Measurements from ENCODE around the gene MSI2.
A peak's percentile ranks its signal among the peaks of the same experiment; 100 is the strongest.

MSI2 gene

DNA sequence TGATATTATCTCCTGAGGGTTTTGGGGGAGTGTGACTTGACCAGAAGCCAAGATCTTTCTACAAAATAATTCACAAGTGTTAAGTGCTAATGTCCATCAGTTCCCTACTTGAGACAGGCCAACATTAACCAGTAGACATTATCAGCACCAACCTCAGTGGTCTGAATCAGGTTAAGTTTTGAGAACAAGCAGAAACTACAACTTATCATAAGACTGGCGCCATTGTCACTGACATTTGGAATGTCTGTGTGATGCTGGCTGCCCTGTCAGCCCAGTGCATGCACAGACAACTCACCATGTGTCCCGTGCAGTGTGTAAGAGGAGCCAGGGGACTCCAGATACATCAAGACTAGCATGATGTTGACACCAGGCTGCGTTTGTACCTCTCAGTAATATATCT, 412.0 kb downstream of the MSI2 start:
- FAIRE-seq (no peak), DNase-seq (ENCODE audit: insufficient read length) (no peak)
- no peak for TF ChIP-seq POLR2AphosphoS5 (IDR thresholded peaks at IDR 0.05; ENCODE audit: low read depth, low read length)
- TF ChIP-seq POLR2A (IDR thresholded peaks at IDR 0.05; ENCODE audit: low read depth, low read length), result no peak

DNA sequence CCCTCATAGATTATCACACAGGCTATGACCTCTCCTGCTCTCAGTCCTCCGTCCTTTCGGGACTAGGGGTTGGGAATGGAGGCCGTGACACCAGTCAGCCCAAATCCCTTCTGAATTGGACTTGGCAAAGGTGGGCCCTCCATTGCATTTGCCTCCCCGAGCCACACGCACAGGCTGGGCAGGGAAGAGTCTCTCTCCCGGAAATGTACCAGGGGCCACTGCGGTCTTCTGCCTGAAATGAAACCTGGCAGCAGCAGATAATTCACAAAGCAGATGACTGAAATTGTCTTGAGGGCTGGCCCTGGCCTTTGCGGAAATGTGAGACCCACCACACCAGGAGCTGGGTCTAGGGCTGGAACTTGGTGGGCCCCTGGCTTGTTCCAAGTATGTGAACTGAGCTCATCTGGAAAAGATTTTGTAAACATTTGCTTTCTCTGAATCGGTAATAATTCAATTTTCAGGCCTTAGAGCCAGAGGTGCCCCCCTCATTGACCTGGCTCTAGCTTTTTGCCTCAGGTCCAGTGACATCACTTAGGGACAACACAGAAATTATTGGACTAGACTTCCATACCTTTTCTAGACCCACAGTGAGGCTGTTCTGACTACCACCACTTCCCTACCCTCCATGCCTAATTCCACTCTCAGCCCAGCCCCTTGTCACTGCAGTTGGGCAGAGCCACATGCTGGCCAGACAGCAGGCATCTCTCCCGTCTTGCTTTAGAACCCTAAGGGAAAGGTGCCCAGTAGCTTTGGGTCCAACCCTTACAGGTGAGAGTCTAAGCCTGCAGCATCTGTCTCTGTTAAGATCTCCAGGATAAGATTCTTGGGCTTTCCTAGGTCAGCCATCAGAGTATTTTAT, 413.6 kb downstream of the MSI2 start:
- no peak for FAIRE-seq
- TF ChIP-seq POLR2AphosphoS5 (IDR thresholded peaks at IDR 0.05; ENCODE audit: low read depth, low read length) (no peak), TAF1 (IDR thresholded peaks at IDR 0.05; ENCODE audit: borderline replicate concordance, low read depth, low read length) (no peak), POLR2A (IDR thresholded peaks at IDR 0.05; ENCODE audit: low read depth, low read length) (no peak)
- DNase-seq (ENCODE audit: insufficient read length), result no peak

DNA sequence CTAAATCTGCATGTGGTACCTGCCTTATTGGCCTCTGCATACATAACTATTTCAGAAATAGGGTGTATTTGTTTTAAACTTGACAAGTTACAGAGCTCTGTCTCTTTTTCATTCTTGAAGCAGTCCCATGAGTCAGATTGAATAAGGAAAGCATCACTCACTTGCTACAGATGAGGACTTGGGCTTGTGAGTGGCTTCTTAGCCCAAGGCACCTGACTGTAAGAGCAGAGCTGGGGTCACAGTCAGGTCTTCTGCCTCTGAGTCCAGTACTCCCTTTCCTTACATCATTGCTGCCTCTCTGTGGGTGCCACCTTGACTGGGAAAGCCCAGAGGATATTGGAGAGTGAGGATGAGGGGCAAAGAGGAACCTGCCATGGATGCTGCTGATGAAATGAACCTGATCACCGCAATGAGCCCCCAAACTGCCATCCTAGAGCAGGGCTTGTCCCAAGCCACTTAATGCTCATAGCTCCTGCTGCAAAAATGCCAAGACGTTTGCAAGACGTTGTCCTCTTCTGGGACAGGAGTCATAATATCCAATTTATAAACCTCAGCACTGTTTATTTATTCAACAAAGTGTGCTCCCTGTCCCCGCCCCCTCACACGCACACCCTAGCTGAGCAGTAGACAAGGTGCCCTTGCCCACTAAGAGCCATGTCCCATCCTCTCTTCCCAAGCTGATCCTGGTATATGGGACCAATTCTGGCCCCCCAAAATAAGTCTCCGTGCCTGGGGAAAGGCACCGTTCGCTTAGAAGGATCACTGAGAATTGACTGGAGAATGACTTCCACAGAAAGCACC, 414.6 kb downstream of the MSI2 start:
- no peak for DNase-seq (ENCODE audit: insufficient read length)

DNA sequence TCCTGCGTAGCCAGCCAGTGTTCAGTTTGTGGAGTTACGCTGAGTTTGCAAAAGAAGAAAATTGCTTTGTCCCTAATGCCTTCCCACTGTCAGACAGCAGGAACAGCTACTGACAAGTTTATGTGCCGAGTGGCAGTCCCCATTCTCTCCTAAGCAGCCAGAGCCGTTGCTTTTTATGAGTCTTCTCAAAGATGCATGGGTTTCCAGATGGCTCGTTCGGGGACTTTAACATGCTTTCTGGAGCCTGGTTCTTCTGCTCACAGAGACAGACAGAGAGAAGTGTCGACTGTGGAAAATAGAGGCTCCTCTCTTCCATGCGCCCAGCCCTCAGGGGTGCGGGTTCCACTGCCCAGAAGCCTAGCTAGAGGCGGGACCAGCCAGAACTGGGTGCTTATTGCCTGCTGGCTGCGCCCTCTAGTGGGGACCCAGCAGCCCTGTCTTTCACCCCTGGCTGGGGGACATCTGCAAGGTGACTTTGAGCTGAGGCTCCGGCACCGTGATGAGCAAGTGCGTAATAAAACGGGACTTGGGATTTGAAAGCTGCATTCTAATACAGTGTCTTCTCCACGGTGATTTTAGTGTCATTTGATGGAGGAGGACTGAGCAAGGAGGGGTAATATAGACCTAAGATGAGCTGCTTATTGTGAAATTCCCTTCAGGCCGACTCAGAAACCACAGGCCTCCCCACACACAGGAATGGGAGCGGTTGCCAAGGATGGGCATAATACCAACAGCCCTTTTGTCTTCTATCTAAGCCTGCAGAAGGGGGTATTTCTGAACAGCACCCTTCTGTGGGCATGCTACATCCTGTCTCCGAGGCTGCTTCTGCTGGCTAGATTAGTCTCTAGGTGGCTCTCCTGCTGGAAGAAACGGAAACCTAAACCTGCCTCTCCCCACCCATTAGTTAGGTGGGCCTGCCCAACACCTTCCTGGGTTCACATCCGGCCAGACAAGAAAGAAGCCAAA, 415.6 kb downstream of the MSI2 start:
- FAIRE-seq, result peak; percentile 69
- DNase-seq (ENCODE audit: insufficient read length), result peak; percentile 80
- no peak for TF ChIP-seq TAF1 (IDR thresholded peaks at IDR 0.05; ENCODE audit: borderline replicate concordance, low read depth, low read length)
- TF ChIP-seq POLR2A (IDR thresholded peaks at IDR 0.05; ENCODE audit: low read depth, low read length), result no peak
- TF ChIP-seq POLR2AphosphoS5 (IDR thresholded peaks at IDR 0.05; ENCODE audit: low read depth, low read length), result no peak

More for the DNA sequence above, 414.6 kb downstream of the MSI2 start:
- FAIRE-seq, result no peak
- TF ChIP-seq POLR2A (IDR thresholded peaks at IDR 0.05; ENCODE audit: low read depth, low read length) (no peak), POLR2AphosphoS5 (IDR thresholded peaks at IDR 0.05; ENCODE audit: low read depth, low read length) (no peak), TAF1 (IDR thresholded peaks at IDR 0.05; ENCODE audit: borderline replicate concordance, low read depth, low read length) (no peak)

DNA sequence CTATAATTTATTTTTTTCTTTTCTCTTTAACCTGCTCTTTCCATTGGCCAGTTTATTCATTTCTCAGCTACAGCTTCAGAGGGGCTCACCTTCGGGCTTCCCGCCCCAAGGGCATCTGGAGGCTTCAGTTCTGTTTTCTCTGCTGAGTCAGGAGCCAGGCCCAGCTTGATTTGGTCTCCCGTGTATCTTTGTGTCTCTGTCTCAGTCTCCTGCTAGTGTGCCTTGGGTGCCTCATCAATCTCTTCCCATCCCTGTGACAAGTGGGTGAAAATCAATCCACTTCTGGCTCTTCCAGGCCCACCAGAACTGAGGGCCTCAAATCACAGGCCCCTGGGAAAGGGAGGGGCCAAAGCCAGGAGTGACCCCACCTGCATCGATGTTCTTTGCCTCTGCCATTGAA, 416.6 kb downstream of the MSI2 start:
- DNase-seq (ENCODE audit: insufficient read length), result no peak
- TF ChIP-seq POLR2AphosphoS5 (IDR thresholded peaks at IDR 0.05; ENCODE audit: low read depth, low read length) (no peak), POLR2A (IDR thresholded peaks at IDR 0.05; ENCODE audit: low read depth, low read length) (no peak), TAF1 (IDR thresholded peaks at IDR 0.05; ENCODE audit: borderline replicate concordance, low read depth, low read length) (no peak)
- FAIRE-seq, result no peak

DNA sequence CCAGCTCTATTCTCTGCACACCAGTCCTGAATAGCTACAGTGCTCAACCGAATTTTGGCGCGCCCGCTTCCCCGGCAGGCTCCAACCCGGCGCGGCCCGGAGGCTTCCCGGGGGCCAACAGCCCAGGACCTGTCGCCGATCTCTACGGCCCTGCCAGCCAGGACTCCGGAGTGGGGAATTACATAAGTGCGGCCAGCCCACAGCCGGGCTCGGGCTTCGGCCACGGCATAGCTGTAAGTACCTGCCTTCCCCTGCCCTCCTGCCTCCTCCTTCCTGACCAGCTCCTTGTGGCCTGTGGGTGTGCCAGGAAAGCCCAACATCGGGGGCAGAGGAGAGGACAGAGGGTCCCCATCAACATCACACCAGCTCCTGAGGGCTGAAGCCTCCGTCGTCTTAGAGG, 418.6 kb downstream of the MSI2 start:
- TF ChIP-seq POLR2AphosphoS5 (IDR thresholded peaks at IDR 0.05; ENCODE audit: low read depth, low read length), result no peak
- TF ChIP-seq POLR2A (IDR thresholded peaks at IDR 0.05; ENCODE audit: low read depth, low read length), result no peak
- no peak for TF ChIP-seq TAF1 (IDR thresholded peaks at IDR 0.05; ENCODE audit: borderline replicate concordance, low read depth, low read length)
- DNase-seq (ENCODE audit: insufficient read length) (no peak), FAIRE-seq (no peak)

DNA sequence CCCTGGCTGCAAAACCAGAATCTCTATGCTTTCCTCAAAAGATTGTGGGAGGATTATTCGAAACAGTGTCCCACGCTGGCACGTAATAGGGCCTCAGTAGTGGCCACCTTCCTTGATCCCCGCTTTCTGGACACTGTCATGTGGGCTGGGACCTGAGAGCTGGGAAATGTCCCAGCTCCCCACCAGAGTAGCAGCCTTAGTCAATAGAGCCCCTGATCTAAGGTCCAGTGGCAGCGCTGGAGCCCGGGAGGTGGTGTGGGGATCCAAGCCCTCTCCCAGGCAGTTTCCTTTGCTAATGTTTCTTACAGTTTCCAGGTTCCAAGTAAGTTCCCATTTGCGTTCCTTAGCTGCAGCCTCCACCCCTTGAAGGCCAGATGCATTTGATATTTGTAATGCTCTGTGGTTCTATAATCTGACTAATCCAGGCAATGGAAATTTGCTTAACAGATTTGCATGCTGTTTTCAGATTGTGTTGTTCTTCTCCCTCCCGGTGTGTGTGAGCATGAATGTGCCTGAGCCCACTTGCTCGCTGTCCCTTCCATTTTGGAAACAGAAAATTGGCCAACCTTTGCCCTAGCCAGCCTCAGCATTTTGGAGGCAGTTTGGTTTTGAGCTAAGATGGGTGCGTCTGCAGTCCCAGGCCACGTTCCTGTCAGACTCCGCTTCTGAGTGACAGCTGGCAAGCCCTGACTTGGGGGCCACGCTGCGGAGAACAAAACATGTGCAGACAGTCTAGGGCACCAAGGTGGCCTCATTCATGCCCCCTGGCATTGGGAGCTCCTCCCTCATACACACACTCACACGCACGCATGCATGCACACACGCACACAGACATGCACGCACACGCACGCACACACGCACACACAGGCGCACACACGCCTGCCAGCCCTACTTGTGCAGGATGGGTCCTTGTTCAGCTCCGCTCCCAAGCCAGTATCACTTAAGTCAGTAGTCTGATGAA, 419.4 kb downstream of the MSI2 start:
- DNase-seq (ENCODE audit: insufficient read length) (no peak), FAIRE-seq (no peak)
- no peak for TF ChIP-seq TAF1 (IDR thresholded peaks at IDR 0.05; ENCODE audit: borderline replicate concordance, low read depth, low read length)
- no peak for TF ChIP-seq POLR2A (IDR thresholded peaks at IDR 0.05; ENCODE audit: low read depth, low read length)
- TF ChIP-seq POLR2AphosphoS5 (IDR thresholded peaks at IDR 0.05; ENCODE audit: low read depth, low read length), result no peak

DNA sequence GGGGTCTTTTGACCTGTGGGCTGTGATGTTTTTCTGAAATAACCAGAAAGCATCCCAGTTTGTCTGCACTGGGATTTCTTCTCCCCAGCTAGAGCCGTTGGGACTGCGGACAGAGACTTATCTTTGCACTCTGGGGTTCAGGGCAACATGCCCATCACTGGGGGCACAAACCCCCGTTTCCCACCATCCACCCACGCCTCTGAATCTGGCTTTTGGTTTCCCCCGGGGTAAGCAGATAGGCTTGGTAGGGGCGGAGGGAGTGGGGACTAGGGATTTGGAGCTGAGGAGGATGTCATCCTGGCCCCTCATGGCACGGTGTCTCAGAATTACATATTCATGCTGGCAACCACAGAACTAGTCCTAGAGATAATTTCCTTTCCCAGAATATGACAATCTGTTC, 420.2 kb downstream of the MSI2 start:
- FAIRE-seq (no peak), DNase-seq (ENCODE audit: insufficient read length) (no peak)
- no peak for TF ChIP-seq POLR2A (IDR thresholded peaks at IDR 0.05; ENCODE audit: low read depth, low read length)
- TF ChIP-seq POLR2AphosphoS5 (IDR thresholded peaks at IDR 0.05; ENCODE audit: low read depth, low read length), result no peak
- TF ChIP-seq TAF1 (IDR thresholded peaks at IDR 0.05; ENCODE audit: borderline replicate concordance, low read depth, low read length), result no peak

DNA sequence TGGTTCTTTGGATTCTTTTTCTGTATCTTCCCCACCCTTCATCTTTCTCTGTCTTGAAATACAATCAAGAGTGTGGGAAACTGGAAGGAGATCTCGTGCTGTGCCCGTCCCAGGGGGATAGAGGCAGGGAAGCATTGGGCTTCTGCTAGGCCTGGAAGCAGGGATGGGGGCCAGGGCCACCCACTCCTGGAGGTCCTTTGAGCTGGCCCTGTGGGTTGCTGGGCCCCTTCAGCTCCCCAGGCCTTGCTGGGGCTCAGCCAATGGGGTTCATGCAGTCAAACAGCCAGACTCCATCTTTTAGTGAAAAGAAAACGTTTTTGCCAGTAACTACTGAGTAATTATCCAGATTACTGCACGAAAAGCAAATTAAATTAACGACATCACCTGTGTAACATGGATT, 421.0 kb downstream of the MSI2 start:
- DNase-seq (ENCODE audit: insufficient read length) (no peak), FAIRE-seq (no peak)

DNA sequence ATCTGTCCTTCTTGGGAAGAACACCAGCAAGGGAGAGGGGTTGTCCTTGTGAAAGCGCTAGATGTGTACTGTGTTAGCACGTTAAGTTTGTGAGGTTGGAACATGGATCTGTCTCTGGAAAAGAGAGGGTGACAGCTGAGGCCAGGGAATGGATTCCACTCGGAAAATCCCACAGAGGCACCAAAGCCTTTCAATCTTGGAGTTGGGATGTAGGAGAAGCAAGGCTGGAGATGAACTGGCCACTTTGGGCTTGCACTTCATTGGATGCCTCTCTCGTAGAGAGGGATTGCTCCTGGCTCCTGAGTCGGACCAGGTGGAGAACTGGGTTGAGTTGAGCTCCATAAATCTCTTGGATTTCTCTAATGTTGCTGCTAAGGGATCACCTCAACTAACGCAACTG, 421.5 kb downstream of the MSI2 start:
- no peak for DNase-seq (ENCODE audit: insufficient read length)
- no peak for TF ChIP-seq TAF1 (IDR thresholded peaks at IDR 0.05; ENCODE audit: borderline replicate concordance, low read depth, low read length)
- no peak for TF ChIP-seq POLR2AphosphoS5 (IDR thresholded peaks at IDR 0.05; ENCODE audit: low read depth, low read length)
- no peak for TF ChIP-seq POLR2A (IDR thresholded peaks at IDR 0.05; ENCODE audit: low read depth, low read length)
- FAIRE-seq, result no peak

More for the DNA sequence above, 421.0 kb downstream of the MSI2 start:
- TF ChIP-seq POLR2A (IDR thresholded peaks at IDR 0.05; ENCODE audit: low read depth, low read length), result no peak
- TF ChIP-seq TAF1 (IDR thresholded peaks at IDR 0.05; ENCODE audit: borderline replicate concordance, low read depth, low read length), result no peak
- no peak for TF ChIP-seq POLR2AphosphoS5 (IDR thresholded peaks at IDR 0.05; ENCODE audit: low read depth, low read length)
